HepG2 (cell line): ENCODE results near the gene ARMH4. TPM values are rescaled to one million over a fixed set of nuclear protein-coding genes. Genes with fewer than 3 reads are reported as not detected.

Source experiments
- ARID5B ChIP-seq: IDR thresholded peaks from 2 replicates; pipeline ENCODE4 v1.4.0; 2020; ENCODE audit warnings: mild to moderate bottlenecking, missing genetic modification reagents
- ARNT2 ChIP-seq: sonication (generic); formaldehyde crosslinking; IDR thresholded peaks from 2 replicates; pipeline ENCODE4 v1.8.0; 2022; ENCODE audit warnings: mild to moderate bottlenecking, low read depth, missing genetic modification reagents, moderate library complexity
- FOXA3 ChIP-seq: IDR thresholded peaks from 2 replicates; pipeline ENCODE4 v1.6.1; 2016; ENCODE audit warnings: missing genetic modification reagents, missing compliant biosample characterization
- GATAD1 ChIP-seq: IDR thresholded peaks from 2 replicates; pipeline ENCODE4 v1.6.1; 2016; ENCODE audit warnings: missing genetic modification reagents, missing compliant biosample characterization
- HCFC1 ChIP-seq: fragments of 150-350 bp; IDR thresholded peaks from 2 replicates; pipeline ENCODE4 v1.6.1; 2014; ENCODE audit warnings: low read depth, low read length
- MAFK ChIP-seq, 2 experiments: IDR thresholded peaks in 1 of 2; conservative IDR thresholded peaks in 1 of 2; 2 replicates each; pipeline ENCODE4 v1.6.1; 2011; ENCODE audit warnings: improper control_type of control experiment in 2 of 2, low read length in 2 of 2
- MXD4 ChIP-seq: IDR thresholded peaks from 2 replicates; pipeline ENCODE4 v1.6.1; 2016; ENCODE audit warnings: mild to moderate bottlenecking, missing biosample characterization, missing genetic modification reagents
- RBAK ChIP-seq: sonication (generic); formaldehyde crosslinking; IDR thresholded peaks from 2 replicates; pipeline ENCODE4 v1.5.1; 2020; ENCODE audit warnings: mild to moderate bottlenecking, missing genetic modification reagents
- RBFOX2 ChIP-seq: fragments of 200-400 bp; formaldehyde crosslinking; IDR thresholded peaks from 2 replicates; pipeline ENCODE4 v1.6.1; 2017; ENCODE audit warnings: low read depth, mild to moderate bottlenecking, low read length
- RFX3 ChIP-seq: IDR thresholded peaks from 2 replicates; pipeline ENCODE4 v1.6.1; 2016; ENCODE audit warnings: missing biosample characterization, missing genetic modification reagents
- SAP130 ChIP-seq: IDR thresholded peaks from 2 replicates; pipeline ENCODE4 v1.6.1; 2016; ENCODE audit warnings: low read depth
- SETDB1 ChIP-seq: sonication (generic); formaldehyde crosslinking; IDR thresholded peaks from 2 replicates; pipeline ENCODE4 v1.5.1; 2020; ENCODE audit warnings: missing genetic modification reagents, mild to moderate bottlenecking, borderline replicate concordance
- TAF1 ChIP-seq: sonication (generic); formaldehyde crosslinking; IDR thresholded peaks from 2 replicates; pipeline ENCODE4 v1.4.0; 2020; ENCODE audit warnings: missing genetic modification reagents
- U2AF1 ChIP-seq: fragments of 200-400 bp; formaldehyde crosslinking; optimal IDR thresholded peaks from 2 replicates; pipeline ENCODE3; 2017; ENCODE audit warnings: mild to moderate bottlenecking, low read depth, low read length
- ZBTB8A ChIP-seq: sonication (generic); formaldehyde crosslinking; IDR thresholded peaks from 2 replicates; pipeline ENCODE4 v1.4.0; 2020; ENCODE audit warnings: mild to moderate bottlenecking, low read depth, missing genetic modification reagents, borderline replicate concordance
- ZFP82 ChIP-seq: sonication (generic); formaldehyde crosslinking; IDR thresholded peaks from 2 replicates; pipeline ENCODE4 v1.5.1; 2020; ENCODE audit warnings: mild to moderate bottlenecking, missing genetic modification reagents, borderline replicate concordance
- ZFP90 ChIP-seq: sonication (generic); formaldehyde crosslinking; IDR thresholded peaks from 2 replicates; pipeline ENCODE4 v1.8.0; 2022; ENCODE audit warnings: missing genetic modification reagents, mild to moderate bottlenecking, inconsistent platforms, borderline replicate concordance
- ZKSCAN8 ChIP-seq: IDR thresholded peaks from 2 replicates; pipeline ENCODE4 v1.6.1; 2016; ENCODE audit warnings: borderline replicate concordance, missing genetic modification reagents, missing compliant biosample characterization
- ZNF124 ChIP-seq: sonication (generic); formaldehyde crosslinking; IDR thresholded peaks from 2 replicates; pipeline ENCODE4 v1.4.0; 2020; ENCODE audit warnings: missing genetic modification reagents
- ZNF282 ChIP-seq: fragments of 450-650 bp; IDR thresholded peaks from 2 replicates; pipeline ENCODE4 v1.6.1; 2018; ENCODE audit not compliant: partially characterized antibody
- ZNF432 ChIP-seq: sonication (generic); formaldehyde crosslinking; IDR thresholded peaks from 2 replicates; pipeline ENCODE4 v1.5.0; 2020; ENCODE audit warnings: missing genetic modification reagents, mild to moderate bottlenecking, borderline replicate concordance
- ZNF598 ChIP-seq: sonication (generic); formaldehyde crosslinking; IDR thresholded peaks from 2 replicates; pipeline ENCODE4 v1.5.1; 2020; ENCODE audit warnings: mild to moderate bottlenecking, missing genetic modification reagents, borderline replicate concordance
- polyA plus RNA-seq, 8 experiments: library from polyadenylated mRNA; depleted of rRNA in 3 of 8; stranded (reverse) in 7 of 8; unstranded in 1 of 8; fragments of >200 nt; fragmentation: Illumina TruSeq in 4 of 8; extraction: Trizol in 4 of 8; gene quantifications; 2 replicates each; pipeline versions ENCODE4 v1.2.1 to v1.2.3, GENCODE V29; 2011 to 2016; ENCODE audit warnings: low read depth in 4 of 8, missing spikeins in 1 of 8, mixed read lengths in 1 of 8; ENCODE audit not compliant: insufficient read depth in 1 of 8
- total RNA-seq, 5 experiments: library from RNA; depleted of rRNA; stranded (reverse); fragments of >200 nt; fragmentation: Illumina TruSeq; extraction: Trizol; gene quantifications; 2 replicates each; pipeline ENCODE4 v1.2.3, GENCODE V29; 2016; ENCODE audit warnings: low read depth in 1 of 5
- TF ChIP-seq, protein P1 (sequence below): sonication (generic); formaldehyde crosslinking; IDR thresholded peaks from 2 replicates; pipeline ENCODE4 v1.9.0; 2021; ENCODE audit warnings: missing genetic modification reagents, borderline replicate concordance
- TF ChIP-seq, protein P2 (sequence below): IDR thresholded peaks from 2 replicates; pipeline ENCODE4 v1.6.1; 2012; ENCODE audit warnings: inconsistent platforms
- TF ChIP-seq, protein P3 (sequence below): sonication (generic); formaldehyde crosslinking; IDR thresholded peaks from 2 replicates; pipeline ENCODE4 v1.8.0; 2022; ENCODE audit warnings: mild to moderate bottlenecking, missing genetic modification reagents, borderline replicate concordance

The ARMH4 gene
- total and polyA plus RNA-seq, 2 of the 13 experiments (the other 11 are each of a cell fraction or from before 2014, with no cell fraction given): 0.02 to 0.18 TPM

DNA sequence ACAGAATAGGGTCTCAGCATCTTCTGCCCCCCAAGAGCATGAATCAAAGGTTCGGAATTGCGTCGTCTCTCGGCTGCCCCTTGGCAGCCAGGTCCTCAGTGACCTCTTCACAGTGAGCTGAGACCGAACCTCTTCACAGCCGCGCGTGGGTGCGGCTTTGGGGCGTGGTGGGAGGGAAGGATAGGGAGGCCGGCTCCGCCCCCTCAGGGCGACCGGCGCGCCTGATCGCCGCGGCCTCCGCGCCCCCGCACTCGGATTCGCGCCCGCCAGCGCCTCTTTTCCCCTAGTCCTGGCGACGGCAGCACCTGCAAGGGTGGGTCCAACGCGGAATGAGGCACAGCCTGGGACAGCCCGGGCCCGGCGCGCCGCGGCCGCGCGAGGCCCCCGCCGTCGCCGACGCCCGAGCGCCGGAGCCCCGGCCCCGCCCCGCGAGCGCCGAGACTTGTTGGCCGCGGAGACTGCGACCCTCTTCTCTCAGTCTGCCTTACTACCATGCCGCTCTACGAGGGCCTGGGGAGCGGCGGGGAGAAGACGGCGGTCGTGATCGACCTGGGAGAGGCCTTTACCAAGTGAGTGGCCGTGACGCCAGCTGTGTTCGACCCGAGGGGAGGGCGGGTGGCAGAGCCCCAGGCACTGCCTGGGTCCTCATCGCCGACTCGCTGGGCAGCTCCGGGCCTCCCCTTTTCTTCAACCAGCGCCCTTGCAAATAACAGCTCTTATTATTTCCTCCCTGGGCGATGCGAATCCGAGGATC lies 47.9 kb upstream of the ARMH4 start, which contains the start of gene ACTR10 (continued):
- TF ChIP-seq ARID5B (CRISPR knock-in tag) (peak; percentile 38), ZFP90 (CRISPR knock-in tag) (no peak), RBAK (CRISPR knock-in tag) (no peak), GATAD1 (CRISPR knock-in tag) (peak; percentile 78), TAF1 (CRISPR knock-in tag) (peak; percentile 55; the same call in 1 of the 2 replicates), HCFC1 (0 out of 2 replicates have a peak, but pooled peaks have one; percentile 14), MXD4 (CRISPR knock-in tag) (no peak), ZFP82 (CRISPR knock-in tag) (peak; percentile 31; the same call in 1 of the 2 replicates), U2AF1 (no peak), FOXA3 (CRISPR knock-in tag) (no peak), SETDB1 (CRISPR knock-in tag) (no peak), MAFK (conservative IDR thresholded peaks at IDR 0.05 in 1 of 2, IDR thresholded peaks at IDR 0.05 in 1 of 2; ENCODE audit: low read length in 2 of 2) (no peak), ARNT2 (CRISPR knock-in tag) (0 out of 2 replicates have a peak, but pooled peaks have one; percentile 34), ZBTB8A (CRISPR knock-in tag) (no peak), ZNF124 (CRISPR knock-in tag) (no peak), ZNF432 (CRISPR knock-in tag) (no peak), RFX3 (CRISPR knock-in tag) (no peak), RBFOX2 (peak; percentile 64), ZKSCAN8 (CRISPR knock-in tag) (no peak), ZNF598 (CRISPR knock-in tag) (0 out of 2 replicates have a peak, but pooled peaks have one; percentile 37), SAP130 (CRISPR knock-in tag) (peak; percentile 66), ZNF282 (no peak)
- TF ChIP-seq, protein P1, sequence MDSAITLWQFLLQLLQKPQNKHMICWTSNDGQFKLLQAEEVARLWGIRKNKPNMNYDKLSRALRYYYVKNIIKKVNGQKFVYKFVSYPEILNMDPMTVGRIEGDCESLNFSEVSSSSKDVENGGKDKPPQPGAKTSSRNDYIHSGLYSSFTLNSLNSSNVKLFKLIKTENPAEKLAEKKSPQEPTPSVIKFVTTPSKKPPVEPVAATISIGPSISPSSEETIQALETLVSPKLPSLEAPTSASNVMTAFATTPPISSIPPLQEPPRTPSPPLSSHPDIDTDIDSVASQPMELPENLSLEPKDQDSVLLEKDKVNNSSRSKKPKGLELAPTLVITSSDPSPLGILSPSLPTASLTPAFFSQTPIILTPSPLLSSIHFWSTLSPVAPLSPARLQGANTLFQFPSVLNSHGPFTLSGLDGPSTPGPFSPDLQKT: no peak
- TF ChIP-seq, protein P2, sequence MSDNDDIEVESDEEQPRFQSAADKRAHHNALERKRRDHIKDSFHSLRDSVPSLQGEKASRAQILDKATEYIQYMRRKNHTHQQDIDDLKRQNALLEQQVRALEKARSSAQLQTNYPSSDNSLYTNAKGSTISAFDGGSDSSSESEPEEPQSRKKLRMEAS: no peak
- TF ChIP-seq, protein P3, sequence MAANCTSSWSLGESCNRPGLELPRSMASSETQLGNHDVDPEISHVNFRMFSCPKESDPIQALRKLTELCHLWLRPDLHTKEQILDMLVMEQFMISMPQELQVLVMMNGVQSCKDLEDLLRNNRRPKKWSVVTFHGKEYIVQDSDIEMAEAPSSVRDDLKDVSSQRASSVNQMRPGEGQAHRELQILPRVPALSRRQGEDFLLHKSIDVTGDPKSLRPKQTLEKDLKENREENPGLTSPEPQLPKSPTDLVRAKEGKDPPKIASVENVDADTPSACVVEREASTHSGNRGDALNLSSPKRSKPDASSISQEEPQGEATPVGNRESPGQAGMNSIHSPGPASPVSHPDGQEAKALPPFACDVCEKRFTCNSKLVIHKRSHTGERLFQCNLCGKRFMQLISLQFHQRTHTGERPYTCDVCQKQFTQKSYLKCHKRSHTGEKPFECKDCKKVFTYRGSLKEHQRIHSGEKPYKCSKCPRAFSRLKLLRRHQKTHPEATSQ (CRISPR knock-in tag): no peak
